PFSK-1 (cell line): ENCODE results near the gene SPATS1.

Experiments used
- FOXP2 ChIP-seq: optimal IDR thresholded peaks from 2 replicates; pipeline ENCODE3; 2011; ENCODE audit warnings: borderline replicate concordance, control low read depth, inconsistent platforms; ENCODE audit not compliant: insufficient read depth; ENCODE audit errors: extremely low read length, extremely low read depth
- POLR2AphosphoS5 ChIP-seq: IDR thresholded peaks from 2 replicates; pipeline ENCODE4 v1.6.1; 2012; ENCODE audit warnings: low read depth, mild to moderate bottlenecking, control low read depth, low read length, moderate library complexity
- SIN3A ChIP-seq: IDR thresholded peaks from 2 replicates; pipeline ENCODE4 v1.6.1; 2012; ENCODE audit warnings: mild to moderate bottlenecking, low read length, moderate library complexity, borderline replicate concordance; ENCODE audit not compliant: insufficient read depth
- TAF1 ChIP-seq: IDR thresholded peaks from 2 replicates; pipeline ENCODE4 v1.6.1; 2012; ENCODE audit warnings: low read length, control low read depth, borderline replicate concordance; ENCODE audit not compliant: insufficient read depth
- TF ChIP-seq, protein P1 (sequence below), 2 experiments: IDR thresholded peaks; 2 replicates each; pipeline versions ENCODE4 v1.6.1 to v1.8.0; 2011 to 2012; ENCODE audit warnings: low read depth in 2 of 2, low read length in 2 of 2, control low read depth in 1 of 2, inconsistent platforms in 1 of 2, mild to moderate bottlenecking in 1 of 2, moderate library complexity in 1 of 2; ENCODE audit not compliant: insufficient read depth in 1 of 2

The SPATS1 gene

DNA sequence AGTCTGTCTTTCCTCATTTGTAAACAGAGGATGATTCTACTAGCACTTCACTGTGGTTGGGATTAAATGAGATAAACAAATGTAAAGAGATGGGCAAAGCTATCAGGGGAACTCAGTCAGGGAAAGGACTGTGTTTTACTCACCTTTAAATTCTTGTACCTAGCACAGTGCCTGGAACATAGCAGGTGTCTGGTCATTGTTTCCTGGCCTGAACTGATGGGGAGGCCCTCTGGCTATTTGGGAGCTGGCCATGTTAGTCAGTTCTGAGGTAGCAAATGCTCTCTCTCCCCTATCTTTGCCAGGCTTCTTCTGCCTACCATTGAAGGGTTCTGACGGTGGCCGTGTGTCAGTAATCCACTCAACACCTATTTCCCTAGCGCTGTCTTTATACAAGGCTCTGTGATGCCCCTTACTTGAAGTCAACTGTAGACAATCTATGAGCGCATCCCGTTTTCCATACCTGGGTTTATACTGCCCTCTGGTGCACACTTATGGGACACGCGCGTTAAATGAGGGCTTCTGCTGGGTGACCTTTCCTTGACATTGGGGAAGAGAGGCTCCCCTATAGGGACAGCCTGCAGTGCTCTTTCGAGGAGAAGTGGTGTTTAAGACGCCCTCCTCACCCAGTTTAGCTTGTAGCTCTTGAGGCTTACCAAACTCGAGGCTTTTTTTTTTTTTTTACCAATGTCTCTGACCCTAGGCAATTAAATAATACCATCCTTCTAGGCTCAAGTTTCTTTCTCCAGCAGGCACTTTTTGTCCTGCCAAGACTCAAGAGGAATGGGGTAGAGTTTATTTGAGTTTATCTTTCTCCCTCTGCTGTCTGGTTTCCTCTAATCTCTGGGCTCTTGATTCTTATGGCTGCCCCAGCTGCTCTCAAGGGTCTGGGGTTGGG lies 4.0 kb upstream of the SPATS1 start:
- TF ChIP-seq, protein P1, sequence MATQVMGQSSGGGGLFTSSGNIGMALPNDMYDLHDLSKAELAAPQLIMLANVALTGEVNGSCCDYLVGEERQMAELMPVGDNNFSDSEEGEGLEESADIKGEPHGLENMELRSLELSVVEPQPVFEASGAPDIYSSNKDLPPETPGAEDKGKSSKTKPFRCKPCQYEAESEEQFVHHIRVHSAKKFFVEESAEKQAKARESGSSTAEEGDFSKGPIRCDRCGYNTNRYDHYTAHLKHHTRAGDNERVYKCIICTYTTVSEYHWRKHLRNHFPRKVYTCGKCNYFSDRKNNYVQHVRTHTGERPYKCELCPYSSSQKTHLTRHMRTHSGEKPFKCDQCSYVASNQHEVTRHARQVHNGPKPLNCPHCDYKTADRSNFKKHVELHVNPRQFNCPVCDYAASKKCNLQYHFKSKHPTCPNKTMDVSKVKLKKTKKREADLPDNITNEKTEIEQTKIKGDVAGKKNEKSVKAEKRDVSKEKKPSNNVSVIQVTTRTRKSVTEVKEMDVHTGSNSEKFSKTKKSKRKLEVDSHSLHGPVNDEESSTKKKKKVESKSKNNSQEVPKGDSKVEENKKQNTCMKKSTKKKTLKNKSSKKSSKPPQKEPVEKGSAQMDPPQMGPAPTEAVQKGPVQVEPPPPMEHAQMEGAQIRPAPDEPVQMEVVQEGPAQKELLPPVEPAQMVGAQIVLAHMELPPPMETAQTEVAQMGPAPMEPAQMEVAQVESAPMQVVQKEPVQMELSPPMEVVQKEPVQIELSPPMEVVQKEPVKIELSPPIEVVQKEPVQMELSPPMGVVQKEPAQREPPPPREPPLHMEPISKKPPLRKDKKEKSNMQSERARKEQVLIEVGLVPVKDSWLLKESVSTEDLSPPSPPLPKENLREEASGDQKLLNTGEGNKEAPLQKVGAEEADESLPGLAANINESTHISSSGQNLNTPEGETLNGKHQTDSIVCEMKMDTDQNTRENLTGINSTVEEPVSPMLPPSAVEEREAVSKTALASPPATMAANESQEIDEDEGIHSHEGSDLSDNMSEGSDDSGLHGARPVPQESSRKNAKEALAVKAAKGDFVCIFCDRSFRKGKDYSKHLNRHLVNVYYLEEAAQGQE (IDR thresholded peaks at IDR 0.05; ENCODE audit: insufficient read depth in 1 of 2, low read depth in 2 of 2, low read length in 2 of 2) = no peak
- TF ChIP-seq SIN3A = no peak
- no peak for TF ChIP-seq TAF1
- TF ChIP-seq POLR2AphosphoS5 = no peak
- no peak for TF ChIP-seq FOXP2

DNA sequence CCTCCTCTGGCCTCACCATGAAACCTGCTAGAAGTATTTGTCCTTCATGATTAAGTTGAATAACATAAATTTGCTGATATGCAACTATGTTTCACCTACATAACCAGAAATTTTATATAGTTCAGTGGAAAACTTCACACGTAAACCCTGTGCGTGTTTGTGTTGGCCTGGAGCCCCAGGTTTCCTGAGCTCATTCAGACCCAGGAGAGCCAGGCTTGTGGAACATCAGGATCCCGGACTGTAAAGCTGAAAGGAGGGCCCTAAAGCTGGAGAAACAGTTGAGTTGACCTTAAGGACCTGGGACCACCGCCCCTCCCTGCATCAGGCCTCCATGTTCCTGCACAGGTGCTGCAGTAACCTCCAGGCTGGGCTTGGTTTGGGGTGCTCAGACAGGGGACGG lies 3.1 kb upstream of the SPATS1 start:
- TF ChIP-seq, protein P1 (IDR thresholded peaks at IDR 0.05; ENCODE audit: insufficient read depth in 1 of 2, low read depth in 2 of 2, low read length in 2 of 2) = no peak
- TF ChIP-seq POLR2AphosphoS5 (no peak), TAF1 (no peak), SIN3A (no peak), FOXP2 (no peak)

DNA sequence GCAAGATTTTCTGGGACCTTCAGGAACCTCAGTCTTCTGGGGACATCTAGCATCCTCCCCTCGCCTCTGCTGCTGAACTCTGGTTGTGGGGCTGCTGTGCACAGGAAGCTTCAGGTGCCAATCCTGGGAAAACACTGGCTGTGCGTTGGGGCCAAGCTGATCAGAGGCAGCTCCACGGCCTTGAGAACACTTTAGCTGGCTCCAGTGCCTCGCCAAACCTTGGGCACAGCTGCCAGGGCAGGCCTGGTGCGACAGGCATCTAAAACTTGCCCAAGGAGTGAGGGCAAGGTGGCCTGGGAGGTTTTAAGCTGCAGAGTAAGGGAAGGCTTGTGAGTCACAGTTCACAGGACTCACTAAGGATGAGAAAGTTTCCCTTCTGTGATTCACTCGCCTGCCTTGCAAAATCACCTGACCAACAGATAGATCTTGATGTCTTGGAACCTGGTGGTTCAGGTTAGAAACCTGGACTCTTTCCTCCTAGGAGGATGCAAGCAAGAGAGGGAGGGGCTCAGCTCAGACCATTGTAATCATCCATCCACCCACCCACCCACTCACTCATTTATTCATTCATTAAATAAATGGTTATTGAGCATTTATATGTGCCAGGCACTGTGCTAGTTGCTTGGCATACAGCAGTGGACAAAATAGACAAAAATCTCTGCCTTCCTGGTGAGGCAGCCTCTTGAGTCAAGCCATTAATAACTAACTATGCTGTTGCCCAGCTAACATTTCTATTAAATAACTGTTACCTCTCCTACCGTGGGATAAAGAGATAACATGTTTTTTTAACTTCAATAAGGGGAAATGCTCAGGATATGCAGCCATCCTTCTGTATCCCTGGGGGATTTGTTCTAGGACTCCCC lies 2.5 kb upstream of the SPATS1 start:
- TF ChIP-seq, protein P1 (IDR thresholded peaks at IDR 0.05; ENCODE audit: insufficient read depth in 1 of 2, low read depth in 2 of 2, low read length in 2 of 2) = no peak
- TF ChIP-seq SIN3A = no peak

DNA sequence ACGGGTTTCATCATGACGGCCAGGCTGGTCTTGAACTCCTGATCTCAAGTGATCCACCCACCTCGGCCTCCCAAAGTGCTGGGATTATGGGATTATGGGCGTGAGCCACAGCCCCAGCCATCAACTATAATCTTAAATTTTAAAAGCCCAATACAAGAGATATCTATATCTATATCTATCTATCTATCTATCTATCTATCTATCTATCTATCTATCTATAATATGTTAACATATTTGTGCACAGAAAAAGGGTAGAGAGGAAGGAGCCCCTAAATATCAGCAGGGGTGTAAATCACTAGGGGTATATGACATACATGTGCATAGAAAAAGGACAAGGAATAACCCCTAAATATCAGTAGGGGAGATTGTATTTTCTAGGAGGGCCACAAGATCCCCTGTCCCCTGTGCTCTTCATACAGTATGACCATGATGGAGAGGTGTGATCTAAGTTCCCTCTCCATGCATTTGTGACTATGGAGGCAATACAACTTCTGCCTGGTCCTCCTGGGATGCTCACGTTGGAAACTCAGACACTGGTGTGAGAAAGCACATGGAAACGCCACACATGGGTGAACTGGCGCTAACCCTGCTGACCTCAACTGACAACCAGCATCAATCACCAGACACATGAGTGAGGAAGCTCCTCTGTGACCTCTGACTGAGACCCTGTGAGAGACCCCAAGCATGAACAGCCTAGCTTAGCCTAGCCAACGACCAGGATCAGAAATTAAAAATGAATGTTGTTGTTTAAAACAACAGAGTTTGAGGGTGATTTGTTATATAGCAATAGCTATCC lies 1.2 kb upstream of the SPATS1 start:
- TF ChIP-seq SIN3A (no peak), TAF1 (no peak), POLR2AphosphoS5 (no peak), FOXP2 (no peak)
- TF ChIP-seq, protein P1 (IDR thresholded peaks at IDR 0.05; ENCODE audit: insufficient read depth in 1 of 2, low read depth in 2 of 2, low read length in 2 of 2) = no peak
